Keratinocyte (primary cell): ENCODE data around the gene LIMD2. TPM values are rescaled to one million over a fixed set of nuclear protein-coding genes. Genes with fewer than 3 reads are reported as not detected.

Experiments
- DNase-seq: peaks from one replicate; pipeline ENCODE4 v3.0.0-alpha.2; 2011; ENCODE audit warnings: low read depth, missing footprints, low spot score
- FAIRE-seq: peaks from 2 replicates; lab custom pipeline; 2011; peaks lifted over from hg19 to GRCh38; lab: Jason Lieb, UNC
- H2AFZ ChIP-seq: 2 replicates; pipeline ENCODE4 v1.6.0; 2012; ENCODE audit warnings: low read length, control low read depth, inconsistent platforms; ENCODE audit not compliant: control insufficient read depth
- H3K27ac ChIP-seq: 2 replicates; pipeline ENCODE4 v1.5.1; 2011; ENCODE audit warnings: low read length; ENCODE audit not compliant: control insufficient read depth, insufficient read depth
- H3K27me3 ChIP-seq: 3 replicates; pipeline ENCODE4 v1.6.0; 2011; ENCODE audit warnings: low read length; ENCODE audit not compliant: control insufficient read depth, insufficient read depth; ENCODE audit errors: extremely low read depth
- H3K36me3 ChIP-seq, 2 experiments: 2 replicates in 1 of 2; 3 replicates in 1 of 2; pipeline ENCODE4 v1.5.1; 2011; ENCODE audit warnings: low read length in 2 of 2, mild to moderate bottlenecking in 1 of 2; ENCODE audit not compliant: control insufficient read depth in 2 of 2, insufficient read depth in 2 of 2; ENCODE audit errors: extremely low read depth in 1 of 2
- H3K4me1 ChIP-seq: 3 replicates; pipeline ENCODE4 v1.5.1; 2011; ENCODE audit warnings: low read length; ENCODE audit not compliant: control insufficient read depth, insufficient read depth; ENCODE audit errors: extremely low read depth
- H3K4me2 ChIP-seq: 3 replicates; pipeline ENCODE4 v1.6.0; 2011; ENCODE audit warnings: low read depth, low read length; ENCODE audit not compliant: control insufficient read depth, insufficient read depth; ENCODE audit errors: extremely low read depth
- H3K4me3 ChIP-seq, 3 experiments: fragments of 200-600 bp in 1 of 3; sonication (generic) in 1 of 3; 2 replicates in 2 of 3; 3 replicates in 1 of 3; pipeline ENCODE4 v1.5.1; 2011 to 2016; ENCODE audit warnings: low read length in 3 of 3, mild to moderate bottlenecking in 3 of 3, control low read depth in 2 of 3, inconsistent platforms in 1 of 3, low read depth in 1 of 3, mixed read lengths in 1 of 3, mixed run types in 1 of 3, moderate library complexity in 1 of 3; ENCODE audit not compliant: control insufficient read depth in 2 of 3, insufficient read depth in 2 of 3; ENCODE audit errors: extremely low read depth in 1 of 3
- H3K79me2 ChIP-seq: 2 replicates; pipeline ENCODE4 v1.6.0; 2012; ENCODE audit warnings: low read length; ENCODE audit not compliant: control insufficient read depth, insufficient read depth
- H3K9ac ChIP-seq: 3 replicates; pipeline ENCODE4 v1.6.0; 2011; ENCODE audit warnings: low read length; ENCODE audit not compliant: control insufficient read depth, insufficient read depth; ENCODE audit errors: extremely low read depth
- H3K9me1 ChIP-seq: 3 replicates; pipeline ENCODE4 v1.6.0; 2011; ENCODE audit warnings: low read length; ENCODE audit not compliant: control insufficient read depth, insufficient read depth; ENCODE audit errors: extremely low read depth
- H3K9me3 ChIP-seq: 2 replicates; pipeline ENCODE4 v1.5.1; 2012; ENCODE audit warnings: low read depth, low read length; ENCODE audit not compliant: control insufficient read depth
- H4K20me1 ChIP-seq: 3 replicates; pipeline ENCODE4 v1.6.0; 2011; ENCODE audit warnings: low read length; ENCODE audit not compliant: control insufficient read depth, insufficient read depth; ENCODE audit errors: extremely low read depth
- CTCF ChIP-seq, 3 experiments: IDR thresholded peaks in 1 of 3; conservative IDR thresholded peaks in 1 of 3; optimal IDR thresholded peaks in 1 of 3; 2 replicates in 2 of 3; 3 replicates in 1 of 3; pipeline versions ENCODE3 to v1.5.1; 2011; ENCODE audit warnings: low read length in 3 of 3, mild to moderate bottlenecking in 3 of 3, moderate library complexity in 2 of 3, control low read depth in 1 of 3, inconsistent platforms in 1 of 3; ENCODE audit not compliant: insufficient read depth in 2 of 3; ENCODE audit errors: extremely low read depth in 1 of 3
- EZH2 ChIP-seq: IDR thresholded peaks from one replicate; pipeline ENCODE4 v1.6.1; 2012; ENCODE audit warnings: inconsistent platforms, mild to moderate bottlenecking, low read length, moderate library complexity
- dilution Hi-C: fragments of 300-500 bp; cut with MboI; formaldehyde crosslinking; loops from one replicate; pipeline ENCODE4 v1.7.0; 2020; ENCODE audit warnings: low sequenced_read_pairs; ENCODE audit not compliant: extremely low pct_ligation_motif_present
- polyA plus RNA-seq, 5 experiments: library from polyadenylated mRNA; depleted of rRNA in 3 of 5; stranded (reverse) in 3 of 5; stranded (forward) in 1 of 5; unstranded in 1 of 5; fragments of >200 nt; gene quantifications; 1 replicate in 1 of 5; 2 replicates in 3 of 5; 3 replicates in 1 of 5; pipeline versions ENCODE4 v1.2.1 to v1.2.3, GENCODE V29; 2011 to 2012; ENCODE audit warnings: missing spikeins in 2 of 5, low read depth in 1 of 5, low replicate concordance in 1 of 5

The LIMD2 gene
- polyA plus RNA-seq, 1 donor (not counting 4 experiments of a cell fraction or from before 2014, with no cell fraction given) = 1.6 TPM

GRCh38 chr17:63679214-63679613, 20.7 kb downstream of the LIMD2 start:
- dilution Hi-C loops = no loop called here
- DNase-seq = no peak

GRCh38 chr17:63676584-63676983, 23.3 kb downstream of the LIMD2 start:
- Histone ChIP-seq H3K4me1 (peaks cover 11% of the 10 kb centered on the region), H3K4me3 (no peak overlapping the region), H2AFZ (no peak overlapping the region), H3K27ac (no peak overlapping the region), H3K9me3 (no peaks in the 10 kb centered on the region), H3K36me3 (peaks cover 0 to 9% of the 10 kb centered on the region in 2 experiments), H3K9ac (no peak overlapping the region), H3K9me1 (no peaks in the 10 kb centered on the region), H3K4me2 (no peak overlapping the region), H4K20me1 (no peaks in the 10 kb centered on the region), H3K27me3 (no peaks in the 10 kb centered on the region), H3K79me2 (no peaks in the 10 kb centered on the region)
- no peak for DNase-seq
- no peak for FAIRE-seq
- dilution Hi-C loops = no loop called here
- no peak for TF ChIP-seq EZH2
- no peak for TF ChIP-seq CTCF (optimal IDR thresholded peaks at IDR 0.05 in 1 of 3, IDR thresholded peaks at IDR 0.05 in 1 of 3, conservative IDR thresholded peaks at IDR 0.05 in 1 of 3; ENCODE audit: extremely low read depth in 1 of 3, insufficient read depth in 2 of 3, low read length in 3 of 3)

More at GRCh38 chr17:63679214-63679613, 20.7 kb downstream of the LIMD2 start:
- Histone ChIP-seq H3K9me3 (no peaks in the 10 kb centered on the region), H4K20me1 (no peaks in the 10 kb centered on the region), H3K4me1 (peaks cover 11% of the 10 kb centered on the region), H3K27ac (no peak overlapping the region), H3K36me3 (peaks cover 4 to 13% of the 10 kb centered on the region in 2 experiments), H3K4me2 (no peak overlapping the region), H3K27me3 (no peaks in the 10 kb centered on the region), H3K9ac (no peak overlapping the region), H2AFZ (no peak overlapping the region), H3K79me2 (no peaks in the 10 kb centered on the region), H3K4me3 (no peak overlapping the region), H3K9me1 (no peaks in the 10 kb centered on the region)
- no peak for FAIRE-seq
- TF ChIP-seq CTCF (optimal IDR thresholded peaks at IDR 0.05 in 1 of 3, IDR thresholded peaks at IDR 0.05 in 1 of 3, conservative IDR thresholded peaks at IDR 0.05 in 1 of 3; ENCODE audit: extremely low read depth in 1 of 3, insufficient read depth in 2 of 3, low read length in 3 of 3) (peak in 1 of 3 experiments; percentile 17), EZH2 (no peak)
